Thoracic aorta (tissue), 2 donors: ENCODE data around the gene CIB2. TPM values are rescaled to one million over a fixed set of nuclear protein-coding genes. Genes with fewer than 3 reads are reported as not detected.

Source experiments
- ATAC-seq: fragments of 150-250 bp; one replicate; pipeline ENCODE4 v1.8.0; 2017; ENCODE audit warnings: low read depth; ENCODE audit not compliant: insufficient number of reproducible peaks, low FRiP score
- DNase-seq: peaks from one replicate; pipeline ENCODE4 v3.0.0-alpha.2; 2020; ENCODE audit warnings: low spot score
- H3K27ac ChIP-seq, 2 donors: fragments of 200-600 bp; sonication (generic); 1 replicate in 1 of 2; 2 replicates in 1 of 2; pipeline ENCODE4 v1.5.1; 2016; ENCODE audit warnings: mild to moderate bottlenecking in 2 of 2, moderate library complexity in 2 of 2
- H3K27me3 ChIP-seq: fragments of 200-600 bp; sonication (generic); replicated peaks from 2 replicates; pipeline ENCODE4 v1.6.0; 2016; ENCODE audit warnings: mild to moderate bottlenecking; ENCODE audit not compliant: insufficient read depth
- H3K36me3 ChIP-seq: fragments of 200-600 bp; sonication (generic); one replicate; pipeline ENCODE4 v1.5.1; 2016
- H3K4me1 ChIP-seq, 2 donors: fragments of 200-600 bp; sonication (generic); 1 replicate in 1 of 2; 2 replicates in 1 of 2; pipeline versions ENCODE4 v1.5.1 to v1.6.0; 2016; ENCODE audit warnings: low read depth in 2 of 2, mild to moderate bottlenecking in 1 of 2; ENCODE audit not compliant: control insufficient read depth in 1 of 2
- H3K4me3 ChIP-seq: fragments of 200-600 bp; sonication (generic); 2 replicates; pipeline ENCODE4 v1.5.1; 2016; ENCODE audit warnings: mild to moderate bottlenecking
- H3K9me3 ChIP-seq: fragments of 200-600 bp; sonication (generic); 2 replicates; pipeline ENCODE4 v1.5.1; 2016
- total RNA-seq, 2 donors: library from RNA; depleted of rRNA; stranded (reverse); fragments of >200 nt; gene quantifications; one replicate each; pipeline versions ENCODE4 v1.1.0 to v1.2.3, GENCODE V29; 2016
- TF ChIP-seq, protein P1 (sequence below): fragments of 200-600 bp; sonication (generic); IDR thresholded peaks from one replicate; pipeline ENCODE4 v1.5.1; 2019; ENCODE audit warnings: antibody characterized with exemption

CIB2 gene
- total RNA-seq, 2 donors from 2014 or later, result 1.2 to 7.9 TPM

DNA sequence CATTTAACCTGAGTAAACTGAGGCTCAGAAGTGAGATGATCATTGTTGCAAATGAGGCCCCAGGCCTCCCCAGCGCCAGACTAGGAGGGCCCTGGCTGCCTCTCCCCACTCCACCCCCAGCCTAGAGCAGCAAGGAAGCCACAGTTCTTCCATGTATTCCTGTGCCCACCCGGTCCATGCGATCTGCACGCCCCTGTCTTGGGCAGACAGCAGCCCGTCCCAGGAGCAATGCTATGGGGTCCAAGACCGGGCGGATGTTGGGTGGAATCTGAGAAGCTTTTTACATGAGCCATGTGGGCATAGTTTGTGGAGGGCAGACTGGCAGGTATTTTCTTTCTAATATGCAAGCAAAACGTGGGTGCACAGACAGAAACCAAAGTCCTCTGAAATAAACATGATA, 23.8 kb downstream of the CIB2 start:
- Histone ChIP-seq H3K36me3 (no peaks in the 10 kb centered on the region), H3K27ac (no peak overlapping the region), H3K4me1 (no peaks in the 10 kb centered on the region), H3K9me3 (no peaks in the 10 kb centered on the region), H3K27me3 (no peaks in the 10 kb centered on the region), H3K4me3 (no peak overlapping the region)
- ATAC-seq (no peak), DNase-seq (no peak)
- TF ChIP-seq, protein P1, sequence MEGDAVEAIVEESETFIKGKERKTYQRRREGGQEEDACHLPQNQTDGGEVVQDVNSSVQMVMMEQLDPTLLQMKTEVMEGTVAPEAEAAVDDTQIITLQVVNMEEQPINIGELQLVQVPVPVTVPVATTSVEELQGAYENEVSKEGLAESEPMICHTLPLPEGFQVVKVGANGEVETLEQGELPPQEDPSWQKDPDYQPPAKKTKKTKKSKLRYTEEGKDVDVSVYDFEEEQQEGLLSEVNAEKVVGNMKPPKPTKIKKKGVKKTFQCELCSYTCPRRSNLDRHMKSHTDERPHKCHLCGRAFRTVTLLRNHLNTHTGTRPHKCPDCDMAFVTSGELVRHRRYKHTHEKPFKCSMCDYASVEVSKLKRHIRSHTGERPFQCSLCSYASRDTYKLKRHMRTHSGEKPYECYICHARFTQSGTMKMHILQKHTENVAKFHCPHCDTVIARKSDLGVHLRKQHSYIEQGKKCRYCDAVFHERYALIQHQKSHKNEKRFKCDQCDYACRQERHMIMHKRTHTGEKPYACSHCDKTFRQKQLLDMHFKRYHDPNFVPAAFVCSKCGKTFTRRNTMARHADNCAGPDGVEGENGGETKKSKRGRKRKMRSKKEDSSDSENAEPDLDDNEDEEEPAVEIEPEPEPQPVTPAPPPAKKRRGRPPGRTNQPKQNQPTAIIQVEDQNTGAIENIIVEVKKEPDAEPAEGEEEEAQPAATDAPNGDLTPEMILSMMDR, result no peak

DNA sequence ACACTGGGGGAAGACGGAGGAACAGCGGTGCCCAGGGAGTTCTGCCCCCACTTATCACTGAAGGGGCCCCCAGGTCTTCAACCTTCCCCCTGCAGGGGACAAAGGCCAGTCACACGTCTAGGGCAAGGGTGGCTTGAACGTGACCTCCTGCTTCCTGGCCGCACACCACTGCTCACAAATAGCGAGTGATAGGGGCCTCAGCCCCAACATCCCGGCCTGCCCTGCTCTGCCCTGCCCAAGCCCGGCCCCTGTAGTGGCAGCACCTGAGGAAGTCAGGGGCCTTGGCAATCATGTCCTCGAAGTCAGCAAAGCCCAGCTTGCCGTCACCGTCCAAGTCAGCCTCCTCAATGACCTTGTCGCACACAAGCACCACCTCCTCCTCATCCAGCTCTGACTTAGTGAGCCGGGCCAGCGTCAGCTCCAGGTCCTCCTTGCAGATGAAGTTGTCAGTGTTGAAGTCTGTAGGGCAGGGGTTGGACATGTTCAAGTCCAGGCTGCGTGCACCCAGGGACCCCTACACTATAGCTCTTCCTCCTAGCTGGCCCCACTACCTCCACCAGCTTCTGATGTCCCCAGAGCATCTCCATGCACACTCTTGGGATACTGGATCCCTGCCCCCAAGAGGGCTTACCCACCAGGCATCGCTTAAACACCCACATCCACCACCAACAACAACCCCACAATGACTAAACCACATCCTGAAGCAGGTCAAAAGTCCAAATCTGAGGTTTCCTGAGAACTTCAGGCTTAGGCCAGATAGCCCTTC, 25.6 kb downstream of the CIB2 start:
- no peak overlapping the region for H3K27ac ChIP-seq
- no peak for DNase-seq
- H3K27me3 ChIP-seq, result no peaks in the 10 kb centered on the region
- no peaks in the 10 kb centered on the region for H3K9me3 ChIP-seq
- no peaks in the 10 kb centered on the region for H3K4me1 ChIP-seq
- ATAC-seq, result no peak
- TF ChIP-seq, protein P1, result no peak
- H3K36me3 ChIP-seq, result no peaks in the 10 kb centered on the region
- no peak overlapping the region for H3K4me3 ChIP-seq

DNA sequence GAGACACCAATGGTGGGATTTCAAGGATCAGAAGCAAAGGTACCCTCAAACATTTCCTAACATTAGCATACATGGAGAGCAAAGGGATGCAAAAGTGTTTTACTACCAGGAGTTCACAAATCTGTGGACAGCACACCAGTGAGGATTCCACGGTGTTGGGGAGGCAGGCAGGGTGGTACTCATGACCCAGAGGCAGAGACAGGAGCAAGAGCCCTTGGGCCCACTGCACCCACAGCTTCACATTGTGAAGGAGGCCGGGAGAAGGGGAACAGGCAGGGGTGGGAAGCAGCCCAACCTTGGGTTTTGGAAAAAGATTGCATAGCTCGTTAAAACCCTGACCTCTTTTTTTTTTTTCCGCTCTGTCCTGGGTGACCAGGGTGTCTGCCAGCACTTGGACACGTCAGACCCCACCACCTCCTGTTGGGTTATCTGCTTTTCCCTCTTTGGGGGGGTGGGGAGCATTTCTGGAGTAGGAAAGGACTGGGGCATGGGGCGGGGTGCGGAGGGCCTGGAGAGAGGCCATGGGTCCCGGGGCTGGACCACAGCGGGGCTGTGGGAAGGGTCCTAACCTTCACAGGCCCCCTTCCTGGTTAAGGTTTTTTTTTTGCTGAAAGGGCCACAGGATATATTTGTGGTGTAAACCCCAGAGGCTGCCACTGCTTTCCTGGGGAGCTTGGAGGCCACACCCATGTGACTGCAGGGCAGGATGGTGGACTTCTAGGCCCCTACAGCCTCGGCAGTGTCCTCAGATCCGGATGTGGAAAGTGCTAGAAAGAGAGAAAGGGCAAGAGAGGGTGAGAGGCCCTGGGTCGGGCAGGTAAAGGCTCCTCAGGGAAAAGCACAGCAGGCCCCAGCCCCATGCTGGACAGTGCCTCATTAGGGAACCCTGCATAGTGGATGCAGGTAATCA, 26.4 kb downstream of the CIB2 start:
- no peak overlapping the region for H3K27ac ChIP-seq
- TF ChIP-seq, protein P1, result no peak
- H3K36me3 ChIP-seq, result no peaks in the 10 kb centered on the region
- H3K4me3 ChIP-seq, result no peak overlapping the region
- DNase-seq (no peak), ATAC-seq (no peak)
- no peaks in the 10 kb centered on the region for H3K9me3 ChIP-seq
- H3K27me3 ChIP-seq, result no peaks in the 10 kb centered on the region
- no peaks in the 10 kb centered on the region for H3K4me1 ChIP-seq

DNA sequence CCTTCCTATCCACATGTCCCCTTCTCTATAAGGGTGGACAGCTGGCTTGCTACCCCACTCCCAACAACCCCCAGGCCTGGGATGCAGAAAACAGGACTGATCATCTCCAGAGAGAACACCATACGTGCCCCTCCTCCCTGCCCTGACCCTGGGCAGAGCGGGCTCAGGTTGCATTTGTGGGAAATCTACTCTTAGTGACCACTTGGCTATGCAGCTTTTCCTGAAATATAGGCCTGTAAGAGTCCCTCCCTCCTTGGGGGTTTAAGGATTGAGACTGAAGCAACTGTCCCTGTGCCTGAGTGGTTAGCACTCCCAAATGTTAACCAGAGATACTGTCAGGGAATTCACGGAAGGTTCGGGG, 27.1 kb downstream of the CIB2 start:
- Histone ChIP-seq H3K4me1 (no peaks in the 10 kb centered on the region), H3K9me3 (no peaks in the 10 kb centered on the region), H3K4me3 (no peak overlapping the region), H3K27ac (no peak overlapping the region), H3K27me3 (no peaks in the 10 kb centered on the region), H3K36me3 (no peaks in the 10 kb centered on the region)
- TF ChIP-seq, protein P1, result no peak
- ATAC-seq (no peak), DNase-seq (no peak)

DNA sequence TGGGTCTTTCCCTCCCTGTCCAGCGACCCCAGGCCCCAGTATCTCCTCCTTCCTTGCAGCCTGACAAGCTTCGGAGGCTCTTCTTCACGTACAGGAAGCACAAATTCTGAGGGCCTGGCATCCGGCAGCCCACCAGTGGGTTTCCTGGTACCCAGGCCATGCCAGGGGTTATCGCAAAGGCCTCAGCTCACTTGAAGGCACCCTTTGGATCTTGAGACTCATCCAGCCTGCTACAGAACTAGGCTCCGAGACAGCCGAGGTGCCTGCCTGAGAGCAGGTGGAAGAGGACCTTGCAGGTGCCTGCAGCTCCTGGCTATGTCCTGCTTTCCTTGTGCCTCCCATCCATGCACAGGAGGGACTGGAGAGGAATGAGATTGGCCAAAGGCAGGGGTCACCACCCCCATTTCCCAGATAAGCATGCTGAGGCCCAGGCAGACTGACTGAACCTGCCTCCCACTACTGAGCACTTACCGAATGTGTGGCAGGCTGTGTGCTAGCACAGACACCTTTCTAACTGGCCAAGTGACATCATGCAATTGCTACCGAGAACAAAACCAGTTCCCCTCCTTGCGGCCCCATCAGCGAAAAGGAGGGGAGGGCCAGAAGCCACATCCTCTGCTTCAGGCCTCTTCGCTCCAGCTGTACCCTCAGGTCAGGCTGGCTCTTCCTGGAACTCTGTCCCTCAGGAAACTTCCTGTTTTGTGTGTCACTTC, 27.7 kb downstream of the CIB2 start:
- DNase-seq (no peak), ATAC-seq (no peak)
- Histone ChIP-seq H3K4me1 (no peaks in the 10 kb centered on the region), H3K27ac (no peak overlapping the region), H3K4me3 (no peak overlapping the region), H3K36me3 (no peaks in the 10 kb centered on the region), H3K27me3 (no peaks in the 10 kb centered on the region), H3K9me3 (no peaks in the 10 kb centered on the region)
- TF ChIP-seq, protein P1, result no peak
